GM21576 (cell line): Measurements from ENCODE around the gene CACNA2D3.
"Not testable (repeated sequence)": the region's sequence is repeated elsewhere in the genome, so short reads cannot be mapped to it uniquely, and the experiment has no call there.

ENCODE experiments used
- ATAC-seq: cut with Tn5 transposase; IDR thresholded peaks from one replicate; pipeline ENCODE4 v1.9.1; 2021; ENCODE audit warnings: mild to moderate bottlenecking, moderate library complexity; ENCODE audit not compliant: unreplicated experiment

CACNA2D3 gene

GRCh38 chr3:55090291-55090690, 967.9 kb downstream of the CACNA2D3 start:
- ATAC-seq = no peak

GRCh38 chr3:55090746-55091145, 968.4 kb downstream of the CACNA2D3 start:
- no peak for ATAC-seq

GRCh38 chr3:55091381-55092225, 969.3 kb downstream of the CACNA2D3 start:
- ATAC-seq = no peak

GRCh38 chr3:55094676-55095075, 972.3 kb downstream of the CACNA2D3 start:
- no peak for ATAC-seq

GRCh38 chr3:55097441-55097840, 975.1 kb downstream of the CACNA2D3 start:
- ATAC-seq = no peak

GRCh38 chr3:55105647-55106046, 983.3 kb downstream of the CACNA2D3 start:
- no peak for ATAC-seq

- ATAC-seq = no peak
Measured at GRCh38 chr3:55107187-55107586, 984.8 kb downstream of the CACNA2D3 start.

GRCh38 chr3:55111906-55112305, 989.6 kb downstream of the CACNA2D3 start:
- not testable (repeated sequence) for ATAC-seq

GRCh38 chr3:55118451-55118850, 996.1 kb downstream of the CACNA2D3 start:
- no peak for ATAC-seq

- ATAC-seq = no peak
Measured at GRCh38 chr3:55119268-55119667, 996.9 kb downstream of the CACNA2D3 start.

GRCh38 chr3:55122312-55122711, 1000.0 kb downstream of the CACNA2D3 start:
- ATAC-seq = no peak
